Stimulated activated CD4-positive, alpha-beta T cell treated with anti-CD3 and anti-CD28 coated beads, Interleukin-2, amount 100 ng/mL, for 24 hours (primary cell): ENCODE data around the gene TEKT2.

Experiments used
- DNase-seq, 2 donors: peaks; one replicate each; pipeline ENCODE4 v3.0.0-alpha.2; 2020

The TEKT2 gene

DNA sequence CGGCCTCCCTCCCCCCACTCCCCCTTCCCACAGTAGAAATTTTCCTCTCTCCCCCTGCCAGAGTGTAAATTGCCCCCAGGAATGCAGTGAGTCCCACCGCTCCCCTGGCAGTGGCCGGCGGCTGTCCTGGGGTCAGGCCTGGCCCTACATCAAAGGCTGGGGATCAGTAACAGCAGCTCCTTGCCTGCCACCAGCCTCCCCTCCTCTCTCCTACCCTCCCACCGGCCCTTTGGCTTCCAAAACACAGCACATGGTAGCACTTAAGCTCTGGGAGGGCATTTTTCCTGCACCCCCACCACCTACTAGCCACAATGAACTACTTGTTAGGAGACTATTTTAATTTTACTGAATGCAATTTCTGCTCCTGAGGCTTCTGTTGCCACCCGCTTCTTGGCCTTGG, 50.1 kb downstream of the TEKT2 start:
- DNase-seq, result no peak

DNA sequence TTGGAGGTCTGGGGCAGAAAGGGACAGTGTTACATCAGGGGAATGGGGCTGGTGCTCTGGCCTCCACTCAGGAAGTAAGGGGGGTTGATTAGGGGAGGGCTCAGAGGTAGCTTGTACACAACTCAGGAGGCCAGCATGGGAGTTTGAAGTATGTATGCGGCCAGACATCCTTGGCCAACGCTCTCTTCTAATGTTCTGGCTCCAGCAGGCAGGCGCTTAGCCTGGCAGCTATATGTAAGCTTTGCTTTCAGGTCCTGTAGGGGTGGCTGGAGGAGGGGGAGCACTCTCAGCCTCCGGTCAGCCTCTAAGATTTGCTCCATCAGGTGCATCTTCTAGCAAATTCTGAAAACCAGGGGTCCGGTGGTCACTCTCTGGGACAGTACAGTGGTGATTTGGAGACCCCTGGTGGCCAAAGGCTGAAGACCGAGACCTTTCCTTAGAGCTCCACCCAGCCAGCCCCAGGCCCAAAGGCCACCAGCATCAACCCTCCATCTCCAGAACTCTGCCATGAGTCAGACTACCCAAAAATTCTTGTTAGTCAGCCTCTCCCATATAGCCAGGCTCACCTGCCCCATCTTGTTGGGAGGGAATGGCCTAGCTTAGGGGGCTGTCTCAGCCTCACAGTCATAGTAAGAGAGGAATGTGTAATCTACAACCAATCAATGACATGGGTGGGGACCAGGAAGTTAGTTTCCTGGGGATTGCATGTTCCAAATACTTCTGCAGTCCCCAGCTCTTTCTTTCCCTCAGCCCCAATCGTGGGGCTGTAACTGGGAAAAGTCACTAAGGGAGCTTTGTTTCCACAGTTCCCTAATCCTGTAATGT, 50.8 kb downstream of the TEKT2 start:
- DNase-seq, result peak; percentile 32 to 53

DNA sequence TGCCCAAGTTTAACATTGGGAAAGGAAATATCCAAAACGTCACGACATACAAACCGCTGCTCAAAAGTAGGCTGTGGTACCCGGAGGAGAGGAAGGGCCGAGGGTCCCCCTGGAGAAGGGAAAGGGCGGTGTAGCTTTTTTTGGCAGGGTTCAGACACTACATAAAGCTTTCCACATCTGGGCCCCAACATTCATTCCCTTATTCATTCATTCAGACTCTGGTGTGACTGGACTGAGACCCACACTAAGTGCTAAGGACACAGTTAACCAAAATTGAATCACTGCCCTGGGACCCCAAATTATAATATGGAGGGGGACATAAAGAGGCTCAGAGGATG, 51.4 kb downstream of the TEKT2 start:
- no peak for DNase-seq

DNA sequence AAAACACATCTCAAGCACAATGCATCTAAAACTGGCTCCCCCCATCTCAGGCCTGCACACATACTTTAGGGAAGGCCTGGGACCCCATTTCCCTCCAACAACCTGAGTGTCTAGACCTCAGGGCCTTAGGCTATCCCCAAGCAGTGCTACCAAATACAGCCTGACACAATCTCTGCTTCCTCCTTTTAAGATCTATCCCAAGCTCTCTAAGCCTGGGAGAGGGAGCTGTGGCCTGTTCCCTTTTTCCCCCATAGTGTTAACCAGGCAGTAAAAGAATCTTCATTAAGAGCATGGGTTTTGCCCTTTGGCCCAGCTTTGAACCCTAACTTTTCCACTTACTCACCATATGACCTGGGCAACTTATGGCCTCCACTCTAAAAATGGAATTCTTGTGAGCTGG, 51.9 kb downstream of the TEKT2 start:
- DNase-seq, result no peak

DNA sequence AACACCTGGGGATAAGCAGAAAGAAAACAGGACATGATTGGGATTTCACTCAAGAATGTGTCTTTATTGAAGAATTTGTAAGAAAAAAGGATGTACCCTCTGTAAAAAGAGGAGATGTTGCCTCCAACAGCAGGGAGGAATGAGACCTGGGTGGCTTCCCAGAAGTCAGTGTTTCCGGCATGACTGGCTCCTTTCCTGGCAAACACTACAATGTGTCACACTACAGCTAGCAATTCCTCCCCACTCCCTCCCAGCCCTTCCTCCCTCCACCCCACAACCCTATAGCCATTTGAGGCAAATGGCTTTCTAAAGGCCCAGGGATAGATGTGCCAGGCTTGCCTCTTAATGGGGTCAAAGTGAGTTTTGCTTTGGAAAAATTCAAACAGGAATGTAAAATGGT, 52.6 kb downstream of the TEKT2 start:
- no peak for DNase-seq

DNA sequence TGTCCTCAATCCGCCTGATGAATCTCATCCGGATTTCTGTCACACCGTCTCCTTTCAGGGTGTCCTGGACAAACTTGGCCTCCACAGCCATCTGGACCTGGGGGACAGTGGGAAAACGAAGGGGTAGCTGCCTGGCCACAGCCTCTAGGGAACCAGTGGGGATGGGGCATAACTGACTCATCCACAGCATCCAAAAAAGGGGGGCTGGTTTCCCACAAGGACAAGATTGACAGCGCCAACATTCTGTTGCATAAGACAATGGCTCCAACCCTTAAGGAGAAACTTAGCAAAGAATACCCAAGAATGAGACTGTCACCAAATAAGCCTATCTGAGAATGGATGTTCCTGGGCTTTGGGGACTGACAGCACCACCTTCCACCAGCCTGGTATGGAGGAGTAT, 53.3 kb downstream of the TEKT2 start:
- DNase-seq, result no peak

DNA sequence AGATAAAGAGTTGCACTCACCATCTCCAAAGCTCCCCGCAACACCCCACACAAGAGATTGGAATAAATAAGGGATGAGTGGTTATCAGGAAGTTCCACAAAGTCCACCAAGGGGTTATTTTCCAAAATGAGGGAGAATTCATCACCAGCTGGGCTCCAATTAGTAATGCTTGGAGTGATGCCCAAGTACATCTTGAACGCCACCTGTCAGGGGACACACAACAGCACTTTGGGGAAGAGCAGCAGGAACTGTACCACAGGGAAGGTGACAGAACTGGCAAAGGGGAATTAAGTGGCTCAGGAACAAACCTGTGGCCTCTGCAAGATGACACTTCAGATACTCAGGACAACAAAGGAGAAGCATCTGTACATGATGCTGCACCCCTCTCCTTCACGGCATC, 53.9 kb downstream of the TEKT2 start:
- DNase-seq, result no peak
